ENCODE data around the gene STX18. TPM values are rescaled to one million over a fixed set of nuclear protein-coding genes. Genes with fewer than 3 reads are reported as not detected.

STX18 gene
- total and polyA plus RNA-seq, 3 experiments from 2014 or later: 24.7 to 27.1 (median 25.2) TPM

GRCh38 chr4:4533461-4534169, 8.2 kb downstream of the STX18 start:
- Histone ChIP-seq H3K9me3 (ENCODE audit: low read length) (no peaks in the 10 kb centered on the region), H3K4me1 (ENCODE audit: insufficient read depth, low read length) (no peaks in the 10 kb centered on the region), H3K27ac (ENCODE audit: low read depth, low read length) (no peak overlapping the region), H3K4me3 (ENCODE audit: low read length) (no peak overlapping the region), H3K36me3 (ENCODE audit: insufficient read depth, low read length) (no peaks in the 10 kb centered on the region), H3K27me3 (ENCODE audit: insufficient read depth, low read length, poor library complexity, severe bottlenecking) (no peaks in the 10 kb centered on the region)
- Mint-ChIP-seq H3K27me3 (no peaks in the 10 kb centered on the region), H3K4me1 (peaks cover 23 to 59% (median 54%) of the 10 kb centered on the region in 3 donors), H3K9me3 (no peaks in the 10 kb centered on the region), H3K4me3 (no peak overlapping the region), H3K27ac (no peak overlapping the region), H3K36me3 (peaks cover 0 to 12% (median 0%) of the 10 kb centered on the region in 3 donors)
- POLR2A ChIA-PET: no interaction called here
- CTCF ChIA-PET: interaction anchor here (1.0 kb wide), 1 partner anchor 9 kb away, joined by 3 read pairs; no protein-coding TSS in a partner anchor
- no peak for DNase-seq

- no peak for DNase-seq
- Histone ChIP-seq H3K27me3 (ENCODE audit: insufficient read depth, low read length, poor library complexity, severe bottlenecking) (no peaks in the 10 kb centered on the region), H3K4me3 (ENCODE audit: low read length) (no peak overlapping the region), H3K36me3 (ENCODE audit: insufficient read depth, low read length) (no peaks in the 10 kb centered on the region), H3K9me3 (ENCODE audit: low read length) (no peaks in the 10 kb centered on the region), H3K4me1 (ENCODE audit: insufficient read depth, low read length) (no peaks in the 10 kb centered on the region), H3K27ac (ENCODE audit: low read depth, low read length) (no peak overlapping the region)
- Mint-ChIP-seq H3K27me3 (no peaks in the 10 kb centered on the region), H3K4me3 (no peak overlapping the region), H3K4me1 (peaks cover 19 to 49% (median 44%) of the 10 kb centered on the region in 3 donors), H3K9me3 (no peaks in the 10 kb centered on the region), H3K27ac (peak overlapping the region in 1 of 8 donors; percentile 46), H3K36me3 (peaks cover 0 to 14% (median 0%) of the 10 kb centered on the region in 3 donors)
- CTCF ChIA-PET: no interaction called here
- POLR2A ChIA-PET: no interaction called here
These were observed 9.3 kb downstream of the STX18 start for GRCh38 chr4:4532371-4533154.

- CTCF ChIA-PET: interaction anchor here (1.9 kb wide), 1 partner anchor 41 kb away, joined by 5 read pairs; no protein-coding TSS in a partner anchor
- POLR2A ChIA-PET: no interaction called here
- DNase-seq: no peak
These were observed 12.5 kb downstream of the STX18 start for GRCh38 chr4:4529392-4529791.

GRCh38 chr4:4526401-4526800, 15.4 kb downstream of the STX18 start:
- H3K36me3 ChIP-seq (ENCODE audit: insufficient read depth, low read length): no peaks in the 10 kb centered on the region
- no peaks in the 10 kb centered on the region for H3K9me3 ChIP-seq (ENCODE audit: low read length)
- no peaks in the 10 kb centered on the region for H3K27me3 ChIP-seq (ENCODE audit: insufficient read depth, low read length, poor library complexity, severe bottlenecking)
- Mint-ChIP-seq H3K36me3 (peaks cover 0 to 13% (median 5%) of the 10 kb centered on the region in 3 donors), H3K4me3 (no peak overlapping the region), H3K9me3 (no peaks in the 10 kb centered on the region), H3K4me1 (peaks cover 23 to 41% (median 41%) of the 10 kb centered on the region in 3 donors), H3K27ac (no peak overlapping the region), H3K27me3 (no peaks in the 10 kb centered on the region)
- ChIA-PET POLR2A (no interaction called here), CTCF (interaction anchor here (1.1 to 1.5 kb wide), 3 partner anchors 10 to 40 kb away, joined by 3 to 4 read pairs (median 3); partner anchors contain the start of gene STX18)
- no peak overlapping the region for H3K4me3 ChIP-seq (ENCODE audit: low read length)
- H3K27ac ChIP-seq (ENCODE audit: low read depth, low read length): no peak overlapping the region
- no peak for DNase-seq
- peaks cover 5% of the 10 kb centered on the region for H3K4me1 ChIP-seq (ENCODE audit: insufficient read depth, low read length)

More at GRCh38 chr4:4529392-4529791, 12.5 kb downstream of the STX18 start:
- Mint-ChIP-seq H3K4me1 (peaks cover 15 to 37% (median 30%) of the 10 kb centered on the region in 3 donors), H3K27ac (no peak overlapping the region), H3K9me3 (no peaks in the 10 kb centered on the region), H3K36me3 (peaks cover 0 to 14% (median 3%) of the 10 kb centered on the region in 3 donors), H3K27me3 (no peaks in the 10 kb centered on the region), H3K4me3 (no peak overlapping the region)
- Histone ChIP-seq H3K9me3 (ENCODE audit: low read length) (no peaks in the 10 kb centered on the region), H3K27ac (ENCODE audit: low read depth, low read length) (no peak overlapping the region), H3K4me1 (ENCODE audit: insufficient read depth, low read length) (peaks cover 5% of the 10 kb centered on the region), H3K27me3 (ENCODE audit: insufficient read depth, low read length, poor library complexity, severe bottlenecking) (no peaks in the 10 kb centered on the region), H3K36me3 (ENCODE audit: insufficient read depth, low read length) (no peaks in the 10 kb centered on the region), H3K4me3 (ENCODE audit: low read length) (no peak overlapping the region)

GRCh38 chr4:4524364-4524763, 17.5 kb downstream of the STX18 start:
- Mint-ChIP-seq H3K4me3 (peak overlapping the region; percentile 25 to 72 (median 45)), H3K27me3 (no peaks in the 10 kb centered on the region), H3K9me3 (no peaks in the 10 kb centered on the region), H3K4me1 (peaks cover 29 to 58% (median 50%) of the 10 kb centered on the region in 3 donors), H3K36me3 (peaks cover 0 to 13% (median 5%) of the 10 kb centered on the region in 3 donors), H3K27ac (peak overlapping the region; percentile 78 to 96 (median 88))
- H3K4me1 ChIP-seq (ENCODE audit: insufficient read depth, low read length): peaks cover 5% of the 10 kb centered on the region
- H3K4me3 ChIP-seq (ENCODE audit: low read length): no peak overlapping the region
- ChIA-PET POLR2A (interaction anchor here (1.3 kb wide), 1 partner anchor 18 kb away, joined by 7 read pairs; the partner anchor contains the start of gene STX18), CTCF (interaction anchor here (0.9 to 1.7 kb wide), 7 partner anchors 10 to 176 kb away, joined by 3 to 5 read pairs (median 3); partner anchors contain the start of gene STX18)
- H3K36me3 ChIP-seq (ENCODE audit: insufficient read depth, low read length): no peaks in the 10 kb centered on the region
- H3K9me3 ChIP-seq (ENCODE audit: low read length): no peaks in the 10 kb centered on the region
- DNase-seq: peak; percentile 24 to 68 (median 39)
- no peak overlapping the region for H3K27ac ChIP-seq (ENCODE audit: low read depth, low read length)
- no peaks in the 10 kb centered on the region for H3K27me3 ChIP-seq (ENCODE audit: insufficient read depth, low read length, poor library complexity, severe bottlenecking)

GRCh38 chr4:4521731-4522130, 20.1 kb downstream of the STX18 start:
- peaks cover 0 to 6% (median 5%) of the 10 kb centered on the region in 3 donors for H3K36me3 Mint-ChIP-seq
- ChIA-PET POLR2A (interaction anchor here (0.7 kb wide), 1 partner anchor 9 kb away, joined by 4 read pairs; no protein-coding TSS in a partner anchor), CTCF (no interaction called here)
- no peak overlapping the region for H3K4me3 Mint-ChIP-seq
- Histone ChIP-seq H3K27me3 (ENCODE audit: insufficient read depth, low read length, poor library complexity, severe bottlenecking) (no peaks in the 10 kb centered on the region), H3K9me3 (ENCODE audit: low read length) (no peaks in the 10 kb centered on the region), H3K4me1 (ENCODE audit: insufficient read depth, low read length) (peaks cover 9% of the 10 kb centered on the region), H3K4me3 (ENCODE audit: low read length) (no peak overlapping the region), H3K36me3 (ENCODE audit: insufficient read depth, low read length) (no peaks in the 10 kb centered on the region), H3K27ac (ENCODE audit: low read depth, low read length) (no peak overlapping the region)
- peaks cover 44 to 81% (median 73%) of the 10 kb centered on the region in 3 donors for H3K4me1 Mint-ChIP-seq
- no peaks in the 10 kb centered on the region for H3K9me3 Mint-ChIP-seq
- DNase-seq: no peak
- no peaks in the 10 kb centered on the region for H3K27me3 Mint-ChIP-seq
- H3K27ac Mint-ChIP-seq: no peak overlapping the region

GRCh38 chr4:4521136-4521535, 20.7 kb downstream of the STX18 start:
- CTCF ChIA-PET: no interaction called here
- H3K27me3 Mint-ChIP-seq: no peaks in the 10 kb centered on the region
- H3K4me1 ChIP-seq (ENCODE audit: insufficient read depth, low read length): peaks cover 9% of the 10 kb centered on the region
- POLR2A ChIA-PET: interaction anchor here (0.7 kb wide), 1 partner anchor 10 kb away, joined by 4 read pairs; no protein-coding TSS in a partner anchor
- no peaks in the 10 kb centered on the region for H3K27me3 ChIP-seq (ENCODE audit: insufficient read depth, low read length, poor library complexity, severe bottlenecking)
- peaks cover 44 to 80% (median 74%) of the 10 kb centered on the region in 3 donors for H3K4me1 Mint-ChIP-seq
- peak overlapping the region in 7 of 8 donors; percentile 1 to 80 (median 52) for H3K27ac Mint-ChIP-seq
- no peak overlapping the region for H3K27ac ChIP-seq (ENCODE audit: low read depth, low read length)
- H3K4me3 ChIP-seq (ENCODE audit: low read length): no peak overlapping the region
- peak overlapping the region in 1 of 7 donors; percentile 7 for H3K4me3 Mint-ChIP-seq
- H3K9me3 Mint-ChIP-seq: no peaks in the 10 kb centered on the region
- peaks cover 0 to 5% (median 4%) of the 10 kb centered on the region in 3 donors for H3K36me3 Mint-ChIP-seq
- no peaks in the 10 kb centered on the region for H3K9me3 ChIP-seq (ENCODE audit: low read length)
- DNase-seq: no peak
- H3K36me3 ChIP-seq (ENCODE audit: insufficient read depth, low read length): no peaks in the 10 kb centered on the region
